Activated CD8-positive, alpha-beta T cell treated with anti-CD3 and anti-CD28 coated beads for 36 hours (primary cell): ENCODE results near the gene TNFAIP8L1. TPM values are rescaled to one million over a fixed set of nuclear protein-coding genes. Genes with fewer than 3 reads are reported as not detected.

ENCODE experiments used
- ATAC-seq: fragments of 200-7000 bp; cut with Tn5 transposase; one replicate; pipeline ENCODE4 v1.10.0; 2021; ENCODE audit warnings: mild to moderate bottlenecking, moderate library complexity
- CTCF ChIA-PET: fragments of 350-600 bp; sonication (Branson Sonifier 250); formaldehyde crosslinking; loops from one replicate; lab custom pipeline; 2021; ENCODE audit warnings: antibody characterized with exemption; lab: Charles Lee
- POLR2A ChIA-PET: fragments of 350-600 bp; sonication (Branson Sonifier 250); formaldehyde crosslinking; loops from one replicate; lab custom pipeline; 2021; ENCODE audit warnings: antibody characterized with exemption; lab: Charles Lee
- DNase-seq: peaks from one replicate; pipeline ENCODE4 v3.0.0-alpha.2; 2020
- H3K27ac Mint-ChIP-seq: one replicate; pipeline ENCODE4 v1.8.0; 2021; ENCODE audit warnings: mild to moderate bottlenecking, mixed read lengths
- H3K27me3 Mint-ChIP-seq: one replicate; pipeline ENCODE4 v1.8.0; 2021; ENCODE audit warnings: mixed read lengths
- H3K36me3 Mint-ChIP-seq: one replicate; pipeline ENCODE4 v1.8.0; 2021; ENCODE audit warnings: low read depth, mixed read lengths
- H3K4me1 Mint-ChIP-seq: one replicate; pipeline ENCODE4 v1.8.0; 2021; ENCODE audit warnings: low read depth, mixed read lengths
- H3K4me3 Mint-ChIP-seq: one replicate; pipeline ENCODE4 v1.8.0; 2021; ENCODE audit warnings: mild to moderate bottlenecking, moderate library complexity, mixed read lengths
- H3K9me3 Mint-ChIP-seq: one replicate; pipeline ENCODE4 v1.8.0; 2021; ENCODE audit warnings: mixed read lengths
- CTCF ChIP-seq: fragments of 200-600 bp; IDR thresholded peaks from one replicate; pipeline ENCODE4 v1.8.0; 2022; ENCODE audit warnings: antibody characterized with exemption, mild to moderate bottlenecking
- intact Hi-C: fragments of 100-400 bp; cut with micrococcal nuclease; formaldehyde crosslinking; loops from one replicate; pipeline ENCODE4 v1.10.0; 2022
- total RNA-seq, 2 experiments: library from RNA; stranded (reverse); gene quantifications; one replicate each; pipeline ENCODE4 v1.2.3, GENCODE V29; 2021

Gene TNFAIP8L1
- total RNA-seq, 2 experiments from 2014 or later = 13.5 to 13.7 TPM

- ChIA-PET POLR2A (no interaction called here), CTCF (no interaction called here)
- H3K36me3 Mint-ChIP-seq = peaks cover 13% of the 10 kb centered on the region
- H3K27me3 Mint-ChIP-seq = no peaks in the 10 kb centered on the region
- ATAC-seq = no peak
- no peaks in the 10 kb centered on the region for H3K4me1 Mint-ChIP-seq
- TF ChIP-seq CTCF = no peak
- intact Hi-C loops = no loop called here
- no peaks in the 10 kb centered on the region for H3K9me3 Mint-ChIP-seq
- no peak overlapping the region for H3K4me3 Mint-ChIP-seq
- DNase-seq = no peak
- H3K27ac Mint-ChIP-seq = no peak overlapping the region
Observed at GRCh38 chr19:4692251-4693077, 53.1 kb downstream of the TNFAIP8L1 start.

- H3K9me3 Mint-ChIP-seq = no peaks in the 10 kb centered on the region
- DNase-seq (no peak), ATAC-seq (no peak)
- intact Hi-C loops = no loop called here
- H3K27me3 Mint-ChIP-seq = no peaks in the 10 kb centered on the region
- H3K36me3 Mint-ChIP-seq = peaks cover 16% of the 10 kb centered on the region
- CTCF ChIA-PET = no interaction called here
- no peak overlapping the region for H3K27ac Mint-ChIP-seq
- POLR2A ChIA-PET = no interaction called here
- H3K4me1 Mint-ChIP-seq = no peaks in the 10 kb centered on the region
- no peak for TF ChIP-seq CTCF
- no peak overlapping the region for H3K4me3 Mint-ChIP-seq
Observed at GRCh38 chr19:4693078-4693350, 53.7 kb downstream of the TNFAIP8L1 start.

GRCh38 chr19:4693471-4694121 is 54.3 kb downstream of the TNFAIP8L1 start:
- peaks cover 17% of the 10 kb centered on the region for H3K36me3 Mint-ChIP-seq
- no peak for ATAC-seq
- no peaks in the 10 kb centered on the region for H3K9me3 Mint-ChIP-seq
- H3K27ac Mint-ChIP-seq = no peak overlapping the region
- intact Hi-C loops = no loop called here
- TF ChIP-seq CTCF = no peak
- no peak for DNase-seq
- H3K27me3 Mint-ChIP-seq = no peaks in the 10 kb centered on the region
- H3K4me3 Mint-ChIP-seq = no peak overlapping the region
- ChIA-PET CTCF (no interaction called here), POLR2A (no interaction called here)
- H3K4me1 Mint-ChIP-seq = no peaks in the 10 kb centered on the region

GRCh38 chr19:4694211-4694987 is 55.1 kb downstream of the TNFAIP8L1 start:
- ChIA-PET POLR2A (interaction anchor here (0.6 kb wide), 1 partner anchor 891 kb away, joined by 3 read pairs; no protein-coding TSS in a partner anchor), CTCF (no interaction called here)
- Mint-ChIP-seq H3K9me3 (no peaks in the 10 kb centered on the region), H3K27ac (no peak overlapping the region), H3K36me3 (peaks cover 21% of the 10 kb centered on the region), H3K4me3 (no peak overlapping the region), H3K27me3 (no peaks in the 10 kb centered on the region), H3K4me1 (no peaks in the 10 kb centered on the region)
- no peak for TF ChIP-seq CTCF
- ATAC-seq (no peak), DNase-seq (no peak)
- intact Hi-C loops = no loop called here
